Measurements from ENCODE around the gene NRXN3.

Gene NRXN3

DNA sequence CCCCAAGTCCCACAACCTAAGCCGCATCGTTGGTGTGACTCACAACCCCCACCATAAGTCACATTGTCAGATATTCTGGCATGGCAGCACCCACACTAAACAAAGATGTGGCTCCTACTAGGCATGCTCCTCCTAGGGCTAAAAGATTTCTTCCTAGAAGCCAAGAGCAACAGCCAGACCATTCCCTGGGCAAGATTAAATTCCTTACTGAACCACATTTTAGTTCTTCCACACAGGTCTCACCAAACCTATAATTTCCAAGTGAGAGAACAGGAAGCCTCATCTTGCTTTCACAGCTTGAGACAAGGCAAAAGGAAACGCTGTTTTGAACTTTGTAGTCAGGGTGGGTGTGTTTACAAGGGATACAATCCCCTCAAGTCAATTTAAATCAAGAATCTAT lies 1408.3 kb downstream of the NRXN3 start:
- no peak overlapping the region for H3K27ac ChIP-seq (ENCODE audit: low read depth, low read length)
- no peaks in the 10 kb centered on the region for H3K9me2 ChIP-seq (replicated peaks; ENCODE audit: insufficient read depth, low read length)
- no peak overlapping the region for H2AFZ ChIP-seq (ENCODE audit: low read depth, low read length, severe bottlenecking)

DNA sequence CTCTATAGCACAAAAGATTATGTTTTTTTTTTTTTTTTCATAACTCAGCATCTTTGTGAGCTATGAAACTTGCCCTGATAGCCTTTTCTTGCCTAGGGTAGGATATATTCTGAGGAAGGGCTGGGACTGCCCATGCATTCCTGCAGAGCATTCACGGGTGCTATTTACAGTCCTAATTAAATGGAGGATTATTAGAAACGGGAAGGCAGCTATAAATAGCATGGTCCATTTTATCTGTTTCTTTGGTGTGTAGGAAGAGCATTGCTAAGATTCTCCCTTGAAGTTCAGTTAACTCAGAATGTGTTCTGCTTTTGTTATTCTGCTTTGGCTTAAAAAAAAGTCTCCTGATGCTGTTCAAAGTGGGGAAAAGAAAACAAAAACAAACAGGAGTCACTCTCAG lies 1410.2 kb downstream of the NRXN3 start:
- Histone ChIP-seq H2AFZ (ENCODE audit: low read depth, low read length, severe bottlenecking) (no peak overlapping the region), H3K36me3 (ENCODE audit: low read length) (no peaks in the 10 kb centered on the region), H4K20me1 (ENCODE audit: low read depth, low read length) (no peaks in the 10 kb centered on the region), H3K9ac (ENCODE audit: low read length) (no peak overlapping the region), H3K9me2 (replicated peaks; ENCODE audit: insufficient read depth, low read length) (no peaks in the 10 kb centered on the region), H3K79me2 (ENCODE audit: insufficient read depth, low read length) (no peaks in the 10 kb centered on the region), H3F3A (ENCODE audit: insufficient read depth) (no peaks in the 10 kb centered on the region), H3K4me3 (ENCODE audit: insufficient read depth, low read length, poor library complexity, severe bottlenecking) (no peak overlapping the region), H3K4me2 (ENCODE audit: low read depth, low read length, poor library complexity, severe bottlenecking) (no peak overlapping the region), H3K27ac (ENCODE audit: low read depth, low read length) (no peak overlapping the region), H3K9me3 (ENCODE audit: insufficient read depth, low read length) (no peaks in the 10 kb centered on the region), H3K27me3 (ENCODE audit: low read length) (no peaks in the 10 kb centered on the region)
- TF ChIP-seq, protein P1, sequence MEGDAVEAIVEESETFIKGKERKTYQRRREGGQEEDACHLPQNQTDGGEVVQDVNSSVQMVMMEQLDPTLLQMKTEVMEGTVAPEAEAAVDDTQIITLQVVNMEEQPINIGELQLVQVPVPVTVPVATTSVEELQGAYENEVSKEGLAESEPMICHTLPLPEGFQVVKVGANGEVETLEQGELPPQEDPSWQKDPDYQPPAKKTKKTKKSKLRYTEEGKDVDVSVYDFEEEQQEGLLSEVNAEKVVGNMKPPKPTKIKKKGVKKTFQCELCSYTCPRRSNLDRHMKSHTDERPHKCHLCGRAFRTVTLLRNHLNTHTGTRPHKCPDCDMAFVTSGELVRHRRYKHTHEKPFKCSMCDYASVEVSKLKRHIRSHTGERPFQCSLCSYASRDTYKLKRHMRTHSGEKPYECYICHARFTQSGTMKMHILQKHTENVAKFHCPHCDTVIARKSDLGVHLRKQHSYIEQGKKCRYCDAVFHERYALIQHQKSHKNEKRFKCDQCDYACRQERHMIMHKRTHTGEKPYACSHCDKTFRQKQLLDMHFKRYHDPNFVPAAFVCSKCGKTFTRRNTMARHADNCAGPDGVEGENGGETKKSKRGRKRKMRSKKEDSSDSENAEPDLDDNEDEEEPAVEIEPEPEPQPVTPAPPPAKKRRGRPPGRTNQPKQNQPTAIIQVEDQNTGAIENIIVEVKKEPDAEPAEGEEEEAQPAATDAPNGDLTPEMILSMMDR (IDR thresholded peaks at IDR 0.05; ENCODE audit: insufficient read depth, low read length, poor library complexity, severe bottlenecking) = no peak
- TF ChIP-seq EZH2phosphoT487 (conservative IDR thresholded peaks at IDR 0.05; ENCODE audit: low read length) = no peak

More for the DNA sequence above, 1408.3 kb downstream of the NRXN3 start:
- H4K20me1 ChIP-seq (ENCODE audit: low read depth, low read length) = no peaks in the 10 kb centered on the region
- H3K4me2 ChIP-seq (ENCODE audit: low read depth, low read length, poor library complexity, severe bottlenecking) = no peak overlapping the region
- TF ChIP-seq EZH2phosphoT487 (conservative IDR thresholded peaks at IDR 0.05; ENCODE audit: low read length) = no peak
- H3K79me2 ChIP-seq (ENCODE audit: insufficient read depth, low read length) = no peaks in the 10 kb centered on the region
- no peaks in the 10 kb centered on the region for H3K36me3 ChIP-seq (ENCODE audit: low read length)
- no peaks in the 10 kb centered on the region for H3K9me3 ChIP-seq (ENCODE audit: insufficient read depth, low read length)
- no peaks in the 10 kb centered on the region for H3F3A ChIP-seq (ENCODE audit: insufficient read depth)
- H3K27me3 ChIP-seq (ENCODE audit: low read length) = no peaks in the 10 kb centered on the region
- no peak overlapping the region for H3K9ac ChIP-seq (ENCODE audit: low read length)
- no peak overlapping the region for H3K4me3 ChIP-seq (ENCODE audit: insufficient read depth, low read length, poor library complexity, severe bottlenecking)

DNA sequence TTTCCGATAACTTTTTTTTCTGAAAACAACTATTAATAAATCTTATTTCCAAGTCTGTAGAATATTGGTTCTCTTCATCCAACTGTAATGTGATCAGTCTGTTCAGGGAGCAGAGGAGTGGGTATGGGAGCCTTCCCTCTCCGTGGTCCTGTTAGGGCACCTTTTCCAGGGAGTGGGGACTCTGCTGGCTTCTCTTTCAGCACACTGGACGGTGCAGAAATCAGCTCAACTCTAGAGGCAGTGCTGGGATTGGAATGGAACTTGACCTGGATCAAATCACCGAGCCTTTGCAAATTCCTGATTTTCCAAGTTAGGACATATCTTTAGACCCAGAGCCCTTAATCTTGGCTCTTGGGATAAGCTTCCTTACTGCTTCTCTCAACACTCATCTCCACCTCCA lies 1410.7 kb downstream of the NRXN3 start:
- no peak overlapping the region for H3K9ac ChIP-seq (ENCODE audit: low read length)
- H3K4me3 ChIP-seq (ENCODE audit: insufficient read depth, low read length, poor library complexity, severe bottlenecking) = no peak overlapping the region
- no peak overlapping the region for H2AFZ ChIP-seq (ENCODE audit: low read depth, low read length, severe bottlenecking)
- H3K27me3 ChIP-seq (ENCODE audit: low read length) = no peaks in the 10 kb centered on the region
- no peaks in the 10 kb centered on the region for H3K36me3 ChIP-seq (ENCODE audit: low read length)
- H3K4me2 ChIP-seq (ENCODE audit: low read depth, low read length, poor library complexity, severe bottlenecking) = no peak overlapping the region
- no peak for TF ChIP-seq EZH2phosphoT487 (conservative IDR thresholded peaks at IDR 0.05; ENCODE audit: low read length)
- TF ChIP-seq, protein P1 (IDR thresholded peaks at IDR 0.05; ENCODE audit: insufficient read depth, low read length, poor library complexity, severe bottlenecking) = no peak
- H3K79me2 ChIP-seq (ENCODE audit: insufficient read depth, low read length) = no peaks in the 10 kb centered on the region
- H4K20me1 ChIP-seq (ENCODE audit: low read depth, low read length) = no peaks in the 10 kb centered on the region
- no peak overlapping the region for H3K27ac ChIP-seq (ENCODE audit: low read depth, low read length)
- no peaks in the 10 kb centered on the region for H3K9me3 ChIP-seq (ENCODE audit: insufficient read depth, low read length)
- H3K9me2 ChIP-seq (replicated peaks; ENCODE audit: insufficient read depth, low read length) = no peaks in the 10 kb centered on the region
- H3F3A ChIP-seq (ENCODE audit: insufficient read depth) = no peaks in the 10 kb centered on the region

DNA sequence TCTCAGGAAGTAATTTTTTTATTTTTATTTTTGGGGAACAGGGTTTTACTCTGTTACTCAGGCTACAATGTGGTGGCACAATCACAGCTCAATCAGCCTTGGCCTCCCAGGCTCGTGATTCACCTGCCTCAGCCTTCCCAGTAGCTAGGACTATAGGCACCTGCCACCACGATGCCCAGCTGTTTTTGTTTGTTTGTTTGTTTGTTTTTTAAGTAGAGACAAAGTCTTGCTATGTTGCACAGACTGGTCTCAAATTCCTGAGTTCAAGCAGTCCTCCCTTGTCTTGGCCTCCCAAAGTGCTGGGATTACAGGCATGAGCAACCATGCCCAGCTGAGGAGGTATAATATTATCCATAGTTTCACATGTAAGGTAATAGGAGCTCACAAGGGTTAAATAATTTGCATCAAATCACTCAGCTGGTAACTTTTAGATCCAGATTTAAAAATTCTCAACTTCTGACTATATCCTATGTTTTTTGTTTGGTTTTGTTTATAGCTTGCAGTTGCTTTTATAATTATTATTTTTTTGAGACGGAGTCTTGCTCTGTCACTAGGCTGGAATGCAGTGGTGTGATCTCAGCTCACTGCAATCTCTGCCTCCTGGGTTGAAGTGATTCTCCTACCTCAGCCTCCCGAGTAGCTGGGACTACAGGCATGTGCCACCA lies 1411.9 kb downstream of the NRXN3 start:
- H3K4me2 ChIP-seq (ENCODE audit: low read depth, low read length, poor library complexity, severe bottlenecking) = no peak overlapping the region
- H3K27ac ChIP-seq (ENCODE audit: low read depth, low read length) = no peak overlapping the region
- no peak overlapping the region for H2AFZ ChIP-seq (ENCODE audit: low read depth, low read length, severe bottlenecking)

More for the DNA sequence above, 1411.9 kb downstream of the NRXN3 start:
- no peak for TF ChIP-seq EZH2phosphoT487 (conservative IDR thresholded peaks at IDR 0.05; ENCODE audit: low read length)
- TF ChIP-seq, protein P1 (IDR thresholded peaks at IDR 0.05; ENCODE audit: insufficient read depth, low read length, poor library complexity, severe bottlenecking) = no peak
- Histone ChIP-seq H3K9me2 (replicated peaks; ENCODE audit: insufficient read depth, low read length) (no peaks in the 10 kb centered on the region), H3K27me3 (ENCODE audit: low read length) (no peaks in the 10 kb centered on the region), H3K79me2 (ENCODE audit: insufficient read depth, low read length) (no peaks in the 10 kb centered on the region), H4K20me1 (ENCODE audit: low read depth, low read length) (no peaks in the 10 kb centered on the region), H3K4me3 (ENCODE audit: insufficient read depth, low read length, poor library complexity, severe bottlenecking) (no peak overlapping the region), H3K36me3 (ENCODE audit: low read length) (no peaks in the 10 kb centered on the region), H3F3A (ENCODE audit: insufficient read depth) (no peaks in the 10 kb centered on the region), H3K9ac (ENCODE audit: low read length) (no peak overlapping the region), H3K9me3 (ENCODE audit: insufficient read depth, low read length) (no peaks in the 10 kb centered on the region)
